ENCODE measurements around the gene KRTAP4-7.
"Not testable (repeated sequence)": the region's sequence is repeated elsewhere in the genome, so short reads cannot be mapped to it uniquely, and the experiment has no call there.

DNA sequence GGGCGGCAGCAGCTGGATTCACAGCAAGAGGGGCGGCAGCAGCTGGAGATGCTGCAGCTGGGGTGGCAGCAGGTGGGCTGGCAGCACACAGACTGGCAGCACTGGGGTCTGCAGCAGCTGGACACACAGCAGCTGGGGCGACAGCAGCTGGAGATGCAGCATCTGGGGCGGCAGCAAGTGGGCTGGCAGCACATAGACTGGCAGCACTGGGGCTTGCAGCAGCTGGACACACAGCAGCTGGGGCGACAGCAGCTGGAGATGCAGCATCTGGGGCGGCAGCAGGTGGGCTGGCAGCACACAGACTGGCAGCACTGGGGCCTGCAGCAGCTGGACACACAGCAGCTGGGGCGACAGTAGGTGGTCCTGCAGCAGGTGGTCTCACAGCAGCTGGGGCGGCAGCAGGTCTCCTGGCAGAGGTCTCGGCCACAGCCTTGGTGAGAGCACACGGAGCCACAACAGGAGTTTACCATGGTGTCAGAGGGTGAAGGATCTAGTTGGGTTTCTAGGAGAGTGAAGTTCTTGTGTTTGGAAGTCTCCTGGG, 34.0 kb downstream of the KRTAP4-7 start, which contains the start of gene KRTAP4-11:
- TF ChIP-seq POLR2AphosphoS5, EP300, POLR2A (IDR thresholded peaks at IDR 0.05): not testable (repeated sequence)
- TF ChIP-seq, protein P1, sequence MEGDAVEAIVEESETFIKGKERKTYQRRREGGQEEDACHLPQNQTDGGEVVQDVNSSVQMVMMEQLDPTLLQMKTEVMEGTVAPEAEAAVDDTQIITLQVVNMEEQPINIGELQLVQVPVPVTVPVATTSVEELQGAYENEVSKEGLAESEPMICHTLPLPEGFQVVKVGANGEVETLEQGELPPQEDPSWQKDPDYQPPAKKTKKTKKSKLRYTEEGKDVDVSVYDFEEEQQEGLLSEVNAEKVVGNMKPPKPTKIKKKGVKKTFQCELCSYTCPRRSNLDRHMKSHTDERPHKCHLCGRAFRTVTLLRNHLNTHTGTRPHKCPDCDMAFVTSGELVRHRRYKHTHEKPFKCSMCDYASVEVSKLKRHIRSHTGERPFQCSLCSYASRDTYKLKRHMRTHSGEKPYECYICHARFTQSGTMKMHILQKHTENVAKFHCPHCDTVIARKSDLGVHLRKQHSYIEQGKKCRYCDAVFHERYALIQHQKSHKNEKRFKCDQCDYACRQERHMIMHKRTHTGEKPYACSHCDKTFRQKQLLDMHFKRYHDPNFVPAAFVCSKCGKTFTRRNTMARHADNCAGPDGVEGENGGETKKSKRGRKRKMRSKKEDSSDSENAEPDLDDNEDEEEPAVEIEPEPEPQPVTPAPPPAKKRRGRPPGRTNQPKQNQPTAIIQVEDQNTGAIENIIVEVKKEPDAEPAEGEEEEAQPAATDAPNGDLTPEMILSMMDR (IDR thresholded peaks at IDR 0.05), result not testable (repeated sequence)

Data from suprapubic skin (tissue), 4 donors.